ENCODE results near the gene SAMD14. TPM values are rescaled to one million over a fixed set of nuclear protein-coding genes. Genes with fewer than 3 reads are reported as not detected.

The SAMD14 gene
- total RNA-seq, 2 donors from 2014 or later, result 1.7 to 5.8 TPM

DNA sequence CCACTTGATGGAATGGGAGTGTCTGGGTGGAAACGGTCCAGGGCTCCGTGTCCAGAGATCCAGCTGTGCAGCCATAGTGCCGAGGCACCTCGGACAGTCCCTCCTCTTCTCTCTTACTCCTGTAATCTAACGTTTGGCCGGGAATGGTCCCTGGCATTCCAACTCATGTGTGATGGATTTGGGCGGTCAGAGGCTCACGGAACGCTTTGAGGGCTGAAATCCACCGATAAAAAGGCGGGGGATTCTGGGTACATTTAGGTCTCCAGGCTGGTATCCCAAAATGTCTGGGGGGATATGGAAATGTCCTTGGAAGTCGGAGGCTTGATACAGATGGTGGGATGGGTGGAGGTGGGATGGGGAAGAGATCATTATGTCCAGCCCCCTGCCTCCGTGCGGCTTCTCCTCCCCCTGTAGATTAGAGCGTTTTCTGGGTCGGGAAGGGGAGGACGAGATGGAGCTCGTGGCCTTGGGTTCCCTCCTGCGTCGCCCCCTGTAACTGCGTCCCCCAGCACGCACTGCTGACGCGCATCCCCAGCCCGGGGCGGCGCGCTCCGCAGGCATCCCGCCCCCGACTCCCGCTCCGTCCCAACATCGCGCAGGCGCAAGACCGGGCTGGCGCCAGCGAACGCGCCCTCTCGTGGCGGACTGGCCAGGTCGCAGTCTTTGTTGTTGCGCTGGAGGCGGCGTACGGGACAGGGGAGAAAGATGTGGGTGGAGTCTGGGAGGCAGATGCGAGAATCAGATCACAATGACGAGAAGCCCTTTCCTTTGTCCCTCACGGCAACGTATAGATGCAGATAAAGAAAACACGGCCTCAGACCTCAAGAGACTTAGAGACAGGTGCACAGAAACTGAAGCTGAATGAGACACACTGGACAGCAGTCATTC, 31.3 kb upstream of the SAMD14 start:
- Mint-ChIP-seq H3K27me3 (no peaks in the 10 kb centered on the region), H3K27ac (peak overlapping the region; percentile 51), H3K4me1 (peaks cover 31% of the 10 kb centered on the region), H3K4me3 (peak overlapping the region; percentile 85), H3K36me3 (ENCODE audit: low read depth) (no peaks in the 10 kb centered on the region)
- ATAC-seq (peak; percentile 98), DNase-seq (peak; percentile 93 to 96 (median 94))
- H3K9me3 ChIP-seq (ENCODE audit: control insufficient read depth, low read length, poor library complexity, severe bottlenecking), result no peaks in the 10 kb centered on the region

DNA sequence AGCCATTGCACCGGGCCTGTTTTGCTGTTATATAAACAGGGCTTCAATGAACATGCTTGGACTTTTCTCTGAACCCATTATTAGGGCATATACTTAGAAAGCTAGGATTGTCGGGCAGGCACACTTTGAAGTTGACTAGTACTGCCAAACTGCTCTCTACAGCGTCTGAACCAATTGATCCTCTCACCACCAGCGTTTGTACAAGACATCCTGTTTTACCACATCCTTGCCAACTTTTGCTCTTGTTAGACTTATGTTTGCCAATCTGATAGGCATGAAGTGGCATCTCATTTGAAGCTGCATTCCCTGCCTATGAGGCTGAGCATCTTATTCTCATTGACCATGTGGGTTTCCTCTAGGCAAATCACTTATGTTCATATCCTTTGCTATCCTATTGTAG, 27.9 kb upstream of the SAMD14 start:
- no peaks in the 10 kb centered on the region for H3K36me3 Mint-ChIP-seq (ENCODE audit: low read depth)
- H3K27ac Mint-ChIP-seq, result no peak overlapping the region
- H3K9me3 ChIP-seq (ENCODE audit: control insufficient read depth, low read length, poor library complexity, severe bottlenecking), result no peaks in the 10 kb centered on the region
- peaks cover 27% of the 10 kb centered on the region for H3K4me1 Mint-ChIP-seq
- H3K27me3 Mint-ChIP-seq, result no peaks in the 10 kb centered on the region
- no peak overlapping the region for H3K4me3 Mint-ChIP-seq
- no peak for DNase-seq
- ATAC-seq, result no peak

DNA sequence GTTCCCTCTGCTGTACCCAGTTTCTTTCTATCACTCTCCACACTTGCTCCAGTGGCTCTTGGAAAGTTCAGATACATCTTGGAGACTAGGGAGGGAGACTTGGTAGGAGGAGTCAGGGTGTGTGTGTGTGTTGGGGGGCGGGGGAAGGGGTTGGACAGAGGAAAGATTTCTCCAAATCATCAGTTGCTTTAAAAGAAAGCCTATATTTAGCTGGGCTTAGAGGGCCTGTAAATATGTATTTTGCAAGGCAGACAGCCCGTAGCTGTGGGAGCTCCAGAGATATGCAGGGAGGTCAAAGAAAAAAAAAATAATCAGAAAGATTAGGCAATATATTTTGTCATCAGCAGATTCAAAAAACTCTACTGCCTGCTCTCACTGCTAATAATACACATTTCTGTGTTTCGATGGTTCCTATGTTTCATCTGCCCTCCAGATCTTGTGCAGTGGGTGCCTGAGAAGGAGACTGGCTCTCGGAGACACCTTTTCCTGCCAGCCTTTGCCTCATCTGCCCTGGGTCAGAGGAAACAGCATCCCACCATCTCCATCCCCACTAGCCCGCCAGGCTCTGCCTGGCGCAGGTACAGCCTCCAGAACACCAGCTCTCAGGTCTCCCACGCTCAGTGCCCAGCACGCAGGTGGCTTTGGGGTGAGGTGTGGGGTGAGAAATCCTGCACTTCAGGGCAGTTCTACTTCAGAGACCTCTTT, 25.3 kb upstream of the SAMD14 start:
- no peak for ATAC-seq
- Mint-ChIP-seq H3K4me1 (peaks cover 18% of the 10 kb centered on the region), H3K27me3 (no peaks in the 10 kb centered on the region), H3K4me3 (no peak overlapping the region), H3K27ac (peak overlapping the region; percentile 29), H3K36me3 (ENCODE audit: low read depth) (no peaks in the 10 kb centered on the region)
- DNase-seq, result no peak
- no peaks in the 10 kb centered on the region for H3K9me3 ChIP-seq (ENCODE audit: control insufficient read depth, low read length, poor library complexity, severe bottlenecking)

GRCh38 chr17:50154604-50155003, 24.6 kb upstream of the SAMD14 start:
- H3K27ac Mint-ChIP-seq, result peak overlapping the region; percentile 29
- DNase-seq (no peak), ATAC-seq (no peak)
- H3K36me3 Mint-ChIP-seq (ENCODE audit: low read depth), result no peaks in the 10 kb centered on the region
- H3K9me3 ChIP-seq (ENCODE audit: control insufficient read depth, low read length, poor library complexity, severe bottlenecking), result no peaks in the 10 kb centered on the region
- peaks cover 18% of the 10 kb centered on the region for H3K4me1 Mint-ChIP-seq
- no peaks in the 10 kb centered on the region for H3K27me3 Mint-ChIP-seq
- no peak overlapping the region for H3K4me3 Mint-ChIP-seq

- no peak for DNase-seq
- Mint-ChIP-seq H3K36me3 (ENCODE audit: low read depth) (no peaks in the 10 kb centered on the region), H3K4me3 (no peak overlapping the region), H3K27me3 (no peaks in the 10 kb centered on the region), H3K27ac (no peak overlapping the region), H3K4me1 (peaks cover 18% of the 10 kb centered on the region)
- no peak for ATAC-seq
- H3K9me3 ChIP-seq (ENCODE audit: control insufficient read depth, low read length, poor library complexity, severe bottlenecking), result no peaks in the 10 kb centered on the region
Measured at GRCh38 chr17:50153650-50154575, 24.0 kb upstream of the SAMD14 start.

- H3K27ac Mint-ChIP-seq, result peak overlapping the region; percentile 84
- ATAC-seq (no peak), DNase-seq (no peak)
Measured at GRCh38 chr17:50152736-50153135, 22.8 kb upstream of the SAMD14 start.

GRCh38 chr17:50151937-50152547, 22.1 kb upstream of the SAMD14 start:
- peaks cover 16% of the 10 kb centered on the region for H3K4me1 Mint-ChIP-seq
- H3K9me3 ChIP-seq (ENCODE audit: control insufficient read depth, low read length, poor library complexity, severe bottlenecking), result no peaks in the 10 kb centered on the region
- DNase-seq (no peak), ATAC-seq (peak; percentile 34)
- no peaks in the 10 kb centered on the region for H3K27me3 Mint-ChIP-seq
- H3K4me3 Mint-ChIP-seq, result peak overlapping the region; percentile 98
- H3K27ac Mint-ChIP-seq, result peak overlapping the region; percentile 84
- peaks cover 3% of the 10 kb centered on the region for H3K36me3 Mint-ChIP-seq (ENCODE audit: low read depth)

More at GRCh38 chr17:50152736-50153135, 22.8 kb upstream of the SAMD14 start:
- no peaks in the 10 kb centered on the region for H3K27me3 Mint-ChIP-seq
- no peaks in the 10 kb centered on the region for H3K9me3 ChIP-seq (ENCODE audit: control insufficient read depth, low read length, poor library complexity, severe bottlenecking)
- no peak overlapping the region for H3K4me3 Mint-ChIP-seq
- peaks cover 14% of the 10 kb centered on the region for H3K4me1 Mint-ChIP-seq
- no peaks in the 10 kb centered on the region for H3K36me3 Mint-ChIP-seq (ENCODE audit: low read depth)

- Mint-ChIP-seq H3K27me3 (no peaks in the 10 kb centered on the region), H3K36me3 (ENCODE audit: low read depth) (peaks cover 6% of the 10 kb centered on the region), H3K4me1 (peaks cover 23% of the 10 kb centered on the region), H3K27ac (peak overlapping the region; percentile 84), H3K4me3 (peak overlapping the region; percentile 98)
- ATAC-seq, result peak; percentile 77
- DNase-seq, result peak; percentile 79 to 82 (median 80)
- H3K9me3 ChIP-seq (ENCODE audit: control insufficient read depth, low read length, poor library complexity, severe bottlenecking), result no peaks in the 10 kb centered on the region
Measured at GRCh38 chr17:50151041-50151936, 21.3 kb upstream of the SAMD14 start.

- no peaks in the 10 kb centered on the region for H3K9me3 ChIP-seq (ENCODE audit: control insufficient read depth, low read length, poor library complexity, severe bottlenecking)
- peaks cover 6% of the 10 kb centered on the region for H3K36me3 Mint-ChIP-seq (ENCODE audit: low read depth)
- peak within 1 kb of the TSS; percentile 98 for H3K27ac Mint-ChIP-seq
- DNase-seq (no peak), ATAC-seq (peak; percentile 1)
- H3K4me1 Mint-ChIP-seq, result peaks cover 29% of the 10 kb centered on the region
- H3K4me3 Mint-ChIP-seq, result peak within 1 kb of the TSS; percentile 98
- H3K27me3 Mint-ChIP-seq, result no peaks in the 10 kb centered on the region
Measured at GRCh38 chr17:50150354-50151040, 20.5 kb upstream of the SAMD14 start, which contains the start of gene PPP1R9B. Gene PPP1R9B, minus strand, starts transcription at chr17:50150677. Its CDS starts 164 bp downstream, at chr17:50150513.

GRCh38 chr17:50149417-50150353, 19.7 kb upstream of the SAMD14 start:
- ATAC-seq (peak; percentile 29), DNase-seq (peak; percentile 51 to 61 (median 56))
- H3K9me3 ChIP-seq (ENCODE audit: control insufficient read depth, low read length, poor library complexity, severe bottlenecking), result no peaks in the 10 kb centered on the region
- Mint-ChIP-seq H3K4me3 (peak overlapping the region; percentile 98), H3K27me3 (no peaks in the 10 kb centered on the region), H3K36me3 (ENCODE audit: low read depth) (peaks cover 6% of the 10 kb centered on the region), H3K27ac (peak overlapping the region; percentile 98), H3K4me1 (peaks cover 36% of the 10 kb centered on the region)
